SK-N-SH treated with all-trans-retinoic acid at 6 μM for 48 hours (cell line): ENCODE data around the gene FBXO30.

Experiments used
- ARNTL ChIP-seq: fragments of 450-650 bp; formaldehyde crosslinking; IDR thresholded peaks from 2 replicates; pipeline ENCODE4 v1.5.0; 2020; ENCODE audit warnings: low read depth, mild to moderate bottlenecking, moderate library complexity, borderline replicate concordance
- CREB5 ChIP-seq: fragments of 250-450 bp; sonication (Bioruptor Pico); IDR thresholded peaks from 2 replicates; pipeline ENCODE4 v1.5.1; 2020; ENCODE audit warnings: low read depth, mild to moderate bottlenecking, moderate library complexity
- ESRRG ChIP-seq: fragments of 250-450 bp; sonication (Bioruptor Pico); IDR thresholded peaks from 2 replicates; pipeline ENCODE4 v1.6.1; 2021; ENCODE audit warnings: mild to moderate bottlenecking
- ISL1 ChIP-seq: fragments of 250-450 bp; sonication (Bioruptor Pico); IDR thresholded peaks from 2 replicates; pipeline ENCODE4 v2.1.2; 2022; ENCODE audit warnings: mild to moderate bottlenecking, moderate library complexity
- PATZ1 ChIP-seq: fragments of 250-450 bp; sonication (Bioruptor Pico); IDR thresholded peaks from 2 replicates; pipeline ENCODE4 v1.8.0; 2020; ENCODE audit warnings: mild to moderate bottlenecking, moderate library complexity, borderline replicate concordance
- RARB ChIP-seq: fragments of 250-450 bp; sonication (Bioruptor Pico); IDR thresholded peaks from 2 replicates; pipeline ENCODE4 v1.8.0; 2021; ENCODE audit warnings: mild to moderate bottlenecking, moderate library complexity
- TSHZ2 ChIP-seq: fragments of 250-450 bp; sonication (Bioruptor Pico); IDR thresholded peaks from 2 replicates; pipeline ENCODE4 v1.5.0; 2020; ENCODE audit warnings: mild to moderate bottlenecking, moderate library complexity
- ZFP30 ChIP-seq: fragments of 450-650 bp; formaldehyde crosslinking; IDR thresholded peaks from 2 replicates; pipeline ENCODE4 v1.5.0; 2022; ENCODE audit warnings: mild to moderate bottlenecking, moderate library complexity
- ZNF70 ChIP-seq: fragments of 450-650 bp; formaldehyde crosslinking; IDR thresholded peaks from 2 replicates; pipeline ENCODE4 v1.5.0; 2020; ENCODE audit warnings: mild to moderate bottlenecking, moderate library complexity

- TF ChIP-seq TSHZ2 (CRISPR knock-in tag) = no peak
- TF ChIP-seq PATZ1 (CRISPR knock-in tag) = no peak
- no peak for TF ChIP-seq ISL1 (CRISPR knock-in tag)
- TF ChIP-seq RARB (CRISPR knock-in tag) = no peak
- TF ChIP-seq ZFP30 (CRISPR knock-in tag) = no peak
- no peak for TF ChIP-seq ZNF70 (CRISPR knock-in tag)
- TF ChIP-seq CREB5 = no peak
- TF ChIP-seq ARNTL (CRISPR knock-in tag) = no peak
- no peak for TF ChIP-seq ESRRG (CRISPR knock-in tag)
Observed at GRCh38 chr6:145818796-145819195, 4.2 kb upstream of the FBXO30 start.
